ENCODE results near the gene ZFP36L2. TPM values are rescaled to one million over a fixed set of nuclear protein-coding genes. Genes with fewer than 3 reads are reported as not detected.

Gene ZFP36L2
- total and polyA plus RNA-seq, 10 of the 15 experiments (the other 5 are each of a cell fraction or from before 2014, with no cell fraction given): 4.3 to 64.9 (median 19.5) TPM

- CTCF ChIA-PET: interaction anchor here (0.9 kb wide), 1 partner anchor 269 kb away, joined by 3 read pairs; no protein-coding TSS in a partner anchor
- peaks cover 0 to 3% of the 10 kb centered on the region in 2 experiments; a peak in 2 of 4 replicates for H3K36me3 ChIP-seq (ENCODE audit: control insufficient read depth in 2 of 2, insufficient read depth in 2 of 2, low read length in 1 of 2)
- no peaks in the 10 kb centered on the region for H3K27me3 ChIP-seq (replicated peaks in 1 of 2; ENCODE audit: control insufficient read depth in 2 of 2, insufficient read depth in 2 of 2, low read length in 1 of 2)
- no peaks in the 10 kb centered on the region for H3K9me3 ChIP-seq (replicated peaks; ENCODE audit: control insufficient read depth, insufficient read depth, low read length)
- TF ChIP-seq SPI1 (IDR thresholded peaks at IDR 0.05; ENCODE audit: borderline replicate concordance, insufficient read depth, low read depth, low read length): peak; percentile 47; the same call in 1 of the 2 replicates
- peak; percentile 58; the same call in 1 of the 2 replicates for TF ChIP-seq ZBTB40 (IDR thresholded peaks at IDR 0.05; ENCODE audit: borderline replicate concordance)
- TF ChIP-seq E2F8 (IDR thresholded peaks at IDR 0.05; ENCODE audit: low read depth, partially characterized antibody): no peak
- peak overlapping the region; percentile 8; the same call in 1 of the 2 replicates for H3K27ac ChIP-seq (ENCODE audit: control insufficient read depth, insufficient read depth)
- RAD21 ChIA-PET (ENCODE audit: unreplicated experiment): interaction anchor here (1.3 kb wide), 1 partner anchor 250 kb away, joined by 8 read pairs; no protein-coding TSS in a partner anchor
- SMC1A ChIA-PET (ENCODE audit: uncharacterized antibody, unreplicated experiment): interaction anchor here (0.6 to 7.2 kb wide), 7 partner anchors 16 to 318 kb away, joined by 3 to 170 read pairs (median 3); no protein-coding TSS in a partner anchor
- FAIRE-seq: no peak
- no peak overlapping the region for H3K4me2 ChIP-seq (ENCODE audit: control insufficient read depth, insufficient read depth)
- H3K4me1 ChIP-seq (ENCODE audit: control insufficient read depth, insufficient read depth, low read length): peaks cover 16% of the 10 kb centered on the region
- no peak overlapping the region for H2AFZ ChIP-seq (ENCODE audit: control insufficient read depth, low read depth, low read length)
- 89% methylated on average over 9 of the region's 9 CpGs for WGBS (ENCODE audit: insufficient coverage, insufficient replicate concordance, low lambda C conversion rate, missing lambda C conversion rate)
- no peak for ATAC-seq
- intact Hi-C loops (cut with micrococcal nuclease; ENCODE audit: unreplicated experiment) (no loop called here), in situ Hi-C loops (cut with MboI) (loop anchor here (5.0 kb wide), 3 partner anchors 106 to 286 kb away; no protein-coding TSS in a partner anchor)
- no TSS peak for BruUV-seq (replicated peaks)
- no peak for DNase-seq (ENCODE audit: low read depth, low spot score)
- no peaks in the 10 kb centered on the region for H4K20me1 ChIP-seq (ENCODE audit: control insufficient read depth, insufficient read depth)
- POLR2A ChIA-PET: interaction anchor here (0.6 kb wide), 1 partner anchor 60 kb away, joined by 5 read pairs; no protein-coding TSS in a partner anchor
- no peaks in the 10 kb centered on the region for H3K79me2 ChIP-seq (ENCODE audit: control insufficient read depth, insufficient read depth, low read length)
- H3K4me3 ChIP-seq: no peak overlapping the region
- no peak overlapping the region for H3K9ac ChIP-seq (ENCODE audit: control insufficient read depth, insufficient read depth, low read length)
Measured at GRCh38 chr2:43233218-43234212, 7.1 kb upstream of the ZFP36L2 start.
